ENCODE data around the gene PRM2.
A peak's percentile ranks its signal among the peaks of the same experiment; 100 is the strongest.

The PRM2 gene

GRCh38 chr16:11264155-11264832, 12.0 kb downstream of the PRM2 start:
- DNase-seq (ENCODE audit: low read depth) = no peak
- TF ChIP-seq CTCF (conservative IDR thresholded peaks at IDR 0.05; ENCODE audit: low read length) = no peak
- no peak overlapping the region for H3K4me3 ChIP-seq (ENCODE audit: low read length)

GRCh38 chr16:11263737-11264136, 12.5 kb downstream of the PRM2 start:
- no peak overlapping the region for H3K4me3 ChIP-seq (ENCODE audit: low read length)
- no peak for DNase-seq (ENCODE audit: low read depth)
- no peak for TF ChIP-seq CTCF (conservative IDR thresholded peaks at IDR 0.05; ENCODE audit: low read length)

- H3K4me3 ChIP-seq (ENCODE audit: low read length) = no peak overlapping the region
- TF ChIP-seq CTCF (conservative IDR thresholded peaks at IDR 0.05; ENCODE audit: low read length) = no peak
- no peak for DNase-seq (ENCODE audit: low read depth)
Measured at GRCh38 chr16:11262915-11263314, 13.4 kb downstream of the PRM2 start.

GRCh38 chr16:11260596-11260966, 15.7 kb downstream of the PRM2 start:
- H3K4me3 ChIP-seq (ENCODE audit: low read length) = no peak overlapping the region
- DNase-seq (ENCODE audit: low read depth) = no peak
- no peak for TF ChIP-seq CTCF (conservative IDR thresholded peaks at IDR 0.05; ENCODE audit: low read length)

GRCh38 chr16:11259655-11260595, 16.4 kb downstream of the PRM2 start:
- TF ChIP-seq CTCF (conservative IDR thresholded peaks at IDR 0.05; ENCODE audit: low read length) = no peak
- DNase-seq (ENCODE audit: low read depth) = no peak
- H3K4me3 ChIP-seq (ENCODE audit: low read length) = no peak overlapping the region

GRCh38 chr16:11258553-11259492, 17.5 kb downstream of the PRM2 start:
- peak; percentile 50 for DNase-seq (ENCODE audit: low read depth)
- 0 out of 2 replicates have a peak overlapping the region, but pooled peaks have one; percentile 5 for H3K4me3 ChIP-seq (ENCODE audit: low read length)
- TF ChIP-seq CTCF (conservative IDR thresholded peaks at IDR 0.05; ENCODE audit: low read length) = no peak

All from AG10803 (cell line).